Measurements from ENCODE around the gene USP32. TPM values are rescaled to one million over a fixed set of nuclear protein-coding genes. Genes with fewer than 3 reads are reported as not detected.
A peak's percentile ranks its signal among the peaks of the same experiment; 100 is the strongest.
"Not testable (repeated sequence)": the region's sequence is repeated elsewhere in the genome, so short reads cannot be mapped to it uniquely, and the experiment has no call there.

Gene USP32
- polyA plus RNA-seq, 10 donors = 20.6 to 25.7 (median 23.6) TPM

GRCh38 chr17:60406887-60407286 lies 15.0 kb upstream of the USP32 start:
- DNase-seq = no peak

DNA sequence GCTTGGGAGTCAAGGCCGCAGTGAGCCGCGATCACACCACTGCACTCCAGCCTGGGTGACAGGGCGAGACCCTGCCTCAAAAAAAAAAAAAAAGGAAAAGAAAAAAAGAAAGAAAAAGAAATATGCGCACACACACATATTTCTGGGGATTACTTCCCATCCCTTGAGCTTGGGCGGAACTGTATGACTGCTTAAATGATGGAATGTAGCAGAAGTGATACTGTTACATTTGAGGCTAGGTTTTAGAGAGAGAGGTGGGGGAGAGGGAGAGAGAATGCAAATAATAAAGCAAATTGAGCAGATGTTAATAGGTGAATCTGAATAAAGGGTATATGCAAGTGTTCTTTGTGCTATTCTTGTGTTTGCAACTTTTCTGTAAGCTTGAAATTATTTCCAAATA lies 12.0 kb upstream of the USP32 start:
- peak in 1 of 3 donors; percentile 35 for DNase-seq

DNA sequence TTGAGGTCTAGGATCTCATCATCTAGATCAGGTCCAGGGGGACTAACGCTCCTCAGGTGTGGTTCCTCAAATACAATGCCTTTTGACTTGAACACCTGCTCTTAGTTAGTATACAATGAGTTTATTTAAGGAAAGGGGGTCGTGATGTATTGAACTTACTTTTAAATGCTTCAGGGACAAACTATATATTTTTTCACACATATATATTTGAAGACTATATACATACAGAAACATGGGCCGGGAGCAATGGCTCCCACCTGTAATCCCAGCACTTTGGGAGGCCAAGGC lies 11.5 kb upstream of the USP32 start:
- no peak for DNase-seq

GRCh38 chr17:60401819-60402218 lies 9.9 kb upstream of the USP32 start:
- DNase-seq = no peak

- DNase-seq = no peak
Observed at GRCh38 chr17:60398227-60398959, 6.5 kb upstream of the USP32 start.

GRCh38 chr17:60396412-60396811 lies 4.5 kb upstream of the USP32 start:
- DNase-seq = no peak

DNA sequence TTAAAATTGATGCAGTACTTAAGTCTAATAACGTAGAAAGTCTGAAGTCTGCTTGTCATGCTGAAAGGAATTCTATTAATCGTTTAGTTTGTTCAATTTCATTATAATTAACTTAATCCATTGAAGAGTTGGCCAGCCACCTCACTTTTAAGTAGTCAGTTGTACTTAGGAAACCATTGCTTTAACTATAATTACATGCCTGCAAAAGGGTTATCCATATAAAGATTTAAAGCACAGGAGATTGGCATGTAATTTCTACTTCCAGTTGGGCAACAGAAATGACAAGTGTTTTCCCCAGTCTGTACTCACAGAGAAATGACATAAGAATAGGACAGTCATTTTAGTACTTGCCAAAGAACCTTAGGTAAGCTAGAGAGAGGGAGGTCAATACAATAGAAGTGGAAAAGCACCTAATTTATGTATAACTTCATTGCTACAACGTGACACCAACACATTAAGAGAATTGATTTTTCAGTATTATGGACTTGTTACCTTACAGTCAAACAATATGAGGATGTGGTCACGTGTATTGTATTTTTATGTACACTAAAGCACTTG lies 3.7 kb upstream of the USP32 start:
- DNase-seq = no peak

DNA sequence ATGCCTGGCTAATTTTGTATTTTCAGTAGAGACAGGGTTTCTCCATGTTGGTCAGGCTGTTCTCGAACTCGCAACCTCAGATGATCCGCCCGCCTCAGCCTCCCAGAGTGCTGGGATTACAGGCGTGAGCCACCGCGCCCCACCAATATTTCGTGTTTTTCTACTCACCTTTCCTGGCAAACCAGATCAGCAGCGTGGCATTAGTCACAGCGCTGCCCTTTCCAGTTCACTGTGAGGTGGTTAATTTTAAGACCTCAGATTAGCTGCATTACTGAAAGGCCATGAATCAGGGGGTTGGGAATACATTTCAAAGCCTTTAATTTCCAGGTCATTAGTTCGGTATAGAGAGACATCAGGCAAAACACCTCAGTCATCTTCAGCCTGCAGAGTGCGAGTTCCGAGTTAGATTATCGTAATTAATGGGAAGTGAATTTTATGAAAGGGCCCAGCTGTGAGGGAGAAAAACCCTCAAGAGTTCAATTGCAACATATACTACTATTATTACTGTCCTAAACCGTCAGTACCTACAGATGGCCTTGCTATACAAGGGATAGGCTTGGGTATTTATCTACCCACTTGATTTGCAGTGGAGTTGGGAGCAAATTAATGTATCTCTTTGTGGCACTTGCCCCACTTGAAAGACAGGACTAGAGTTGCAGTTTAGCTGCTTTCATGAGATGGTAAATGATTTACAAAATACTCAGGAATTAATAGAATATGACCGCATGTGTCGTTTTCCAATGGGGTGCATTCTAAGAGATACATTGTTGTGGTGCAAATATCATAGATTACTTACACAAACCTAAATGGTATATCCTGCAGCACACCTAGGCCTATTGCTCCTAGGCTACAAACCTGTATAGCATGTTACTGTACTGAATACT lies 2.1 kb upstream of the USP32 start:
- no peak for DNase-seq

GRCh38 chr17:60392845-60393702 lies 1.1 kb upstream of the USP32 start:
- peak; percentile 40 to 67 (median 45) for DNase-seq

GRCh38 chr17:60391471-60392041 lies 377 bp downstream of the USP32 start:
- DNase-seq = no peak

DNA sequence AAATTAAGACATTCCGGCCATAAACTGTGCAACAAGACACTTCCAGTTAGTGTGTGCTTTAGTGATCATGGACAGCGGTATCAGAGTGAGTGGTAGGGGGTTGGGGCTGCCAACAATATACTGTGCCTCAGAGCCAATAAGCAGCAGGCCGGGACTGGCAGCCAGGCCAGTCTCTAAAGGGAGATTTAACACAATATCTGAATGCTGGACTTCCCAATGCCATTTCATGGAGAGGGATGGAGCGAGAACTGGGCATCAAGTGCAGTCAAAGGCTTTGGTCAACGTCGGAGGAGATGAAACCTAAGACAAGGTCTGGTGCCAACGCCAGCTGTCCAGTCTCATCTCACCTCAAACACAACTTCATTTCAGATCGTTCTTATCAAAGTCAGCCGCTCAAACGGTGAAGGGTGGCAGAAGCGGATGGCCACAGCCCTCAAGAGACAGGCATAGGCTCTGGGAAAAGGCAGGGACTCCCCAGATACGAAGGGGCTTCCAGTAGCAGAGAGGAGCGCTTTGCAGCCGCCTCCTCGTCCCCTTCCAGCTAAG lies 935 bp downstream of the USP32 start:
- DNase-seq = peak; percentile 31 to 67 (median 44)

- DNase-seq = peak in 1 of 3 donors; percentile 53
Observed at GRCh38 chr17:60390186-60390585, 1.7 kb downstream of the USP32 start.

DNA sequence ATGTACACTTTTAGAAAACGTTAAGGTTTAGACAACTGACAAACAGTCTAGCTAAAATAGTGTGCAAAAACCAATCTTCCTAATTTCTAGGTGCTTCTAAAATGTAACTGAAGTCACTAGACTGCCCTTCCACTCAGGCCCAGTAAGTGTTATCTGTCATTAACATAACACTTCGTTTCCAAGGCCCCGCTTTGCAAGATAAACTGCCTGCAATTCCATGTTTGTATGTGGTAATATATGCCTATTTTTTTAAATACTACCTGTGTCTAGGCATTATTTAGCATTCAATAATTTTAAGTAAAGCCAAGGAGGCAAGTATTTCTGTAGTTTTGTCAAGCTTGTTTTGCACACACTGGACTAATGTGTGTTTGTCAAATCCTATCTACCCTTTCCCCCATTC lies 3.2 kb downstream of the USP32 start:
- DNase-seq = no peak

- DNase-seq = no peak
Observed at GRCh38 chr17:60387666-60388065, 4.3 kb downstream of the USP32 start.

DNA sequence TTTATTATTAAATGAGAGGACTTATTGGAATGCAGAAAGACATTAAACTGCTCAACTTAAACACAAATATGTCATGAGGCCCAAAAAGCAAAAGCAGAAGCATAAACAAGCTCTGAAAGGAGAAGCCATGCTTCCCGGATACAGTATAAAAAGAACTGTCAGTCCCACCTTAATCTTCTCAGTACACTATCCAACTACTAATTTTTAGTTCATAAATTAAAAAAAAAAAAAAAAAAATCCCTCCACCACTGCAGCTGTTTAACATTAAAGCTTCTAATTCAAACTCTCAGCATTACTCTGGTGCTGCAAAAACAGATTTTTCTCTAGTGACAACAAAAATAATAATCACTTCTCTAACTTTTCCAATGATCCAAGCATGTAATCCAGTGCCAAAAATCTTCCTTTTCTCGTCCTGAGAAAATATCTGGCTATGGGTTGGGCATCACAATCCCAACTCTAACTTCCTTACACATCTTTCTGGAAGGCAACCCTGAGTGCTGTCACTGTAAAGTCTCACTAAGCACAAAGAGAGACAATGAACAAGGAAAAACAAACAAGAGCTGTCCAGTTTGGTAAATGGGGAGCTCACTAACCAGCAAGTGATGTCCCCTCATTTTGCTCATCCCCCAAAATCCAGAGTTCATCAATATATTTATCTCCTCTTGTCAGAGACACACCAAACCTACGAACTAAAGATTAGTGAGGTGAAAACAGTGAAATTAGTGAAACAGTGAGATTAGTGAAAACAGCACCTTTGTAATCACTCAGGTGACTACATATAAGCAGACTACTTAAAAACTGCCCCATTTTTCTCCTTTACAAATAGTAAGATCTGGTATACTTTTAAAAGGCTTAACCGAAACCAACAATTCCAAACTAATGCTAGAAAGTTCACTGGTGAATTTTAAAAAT lies 5.5 kb downstream of the USP32 start:
- peak in 2 of 3 donors; percentile 28 to 36 for DNase-seq

- not testable (repeated sequence) for DNase-seq
Observed at GRCh38 chr17:60384921-60385320, 7.0 kb downstream of the USP32 start.

DNA sequence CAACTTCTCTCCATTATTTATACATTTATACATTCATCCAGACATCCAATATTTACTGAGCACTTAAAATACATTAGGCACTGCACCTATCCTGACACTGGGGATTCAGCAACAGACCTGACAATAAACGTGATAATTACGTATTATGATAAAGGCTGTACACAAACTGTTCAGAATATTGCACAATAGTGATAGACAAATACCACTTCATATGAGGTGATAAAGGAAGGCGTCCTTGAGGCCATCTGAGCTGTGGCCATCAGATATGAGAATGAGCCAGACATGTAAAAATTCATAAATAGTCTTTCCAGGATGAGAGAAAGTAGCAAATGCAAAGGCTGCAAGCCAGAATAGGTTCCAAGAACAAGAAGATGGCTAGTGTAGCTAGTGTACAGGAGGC lies 8.6 kb downstream of the USP32 start:
- DNase-seq = no peak

DNA sequence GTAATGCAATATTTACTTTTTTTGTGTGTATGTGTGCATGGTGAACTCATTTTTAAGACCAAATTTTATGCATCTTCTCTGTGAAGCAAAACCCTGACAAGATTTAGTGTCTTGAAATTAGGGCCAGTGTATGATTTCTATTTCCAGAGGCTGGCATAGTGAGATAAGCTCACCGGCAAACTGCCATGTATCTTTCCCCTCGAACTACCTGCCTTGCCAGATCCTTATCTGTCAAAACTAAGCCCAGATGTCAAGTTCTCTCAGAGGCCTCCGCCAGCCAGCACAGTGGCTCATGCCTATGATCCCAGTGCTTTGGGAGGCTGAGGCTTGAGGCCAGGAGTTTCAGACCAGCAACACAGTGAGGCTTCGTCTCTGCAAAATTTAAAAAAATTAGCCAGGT lies 10.0 kb downstream of the USP32 start:
- DNase-seq = no peak

DNA sequence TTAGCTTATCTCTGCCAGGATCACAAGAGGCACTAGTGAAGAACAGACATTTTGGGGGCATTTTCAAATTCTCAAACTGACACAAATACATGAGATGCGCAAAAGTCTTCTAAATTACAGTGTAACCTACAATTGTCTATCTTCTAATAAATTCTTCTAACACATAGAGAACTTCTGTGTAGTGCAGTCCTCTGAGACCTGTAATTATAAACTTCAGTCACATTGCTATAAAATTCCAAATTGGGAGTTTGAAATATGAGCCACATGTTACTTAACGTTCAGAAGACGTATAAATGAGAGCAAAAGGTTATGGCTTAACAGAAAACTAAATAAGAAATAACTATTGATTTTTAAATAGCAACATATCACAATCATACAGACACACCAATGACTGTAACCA lies 12.5 kb downstream of the USP32 start:
- not testable (repeated sequence) for DNase-seq

- not testable (repeated sequence) for DNase-seq
Observed at GRCh38 chr17:60378187-60378586, 13.7 kb downstream of the USP32 start.

Measured in muscle of back (tissue), 11 donors.